Osteocyte (in vitro differentiated cells): ENCODE measurements around the gene ADAMTS9. TPM values are rescaled to one million over a fixed set of nuclear protein-coding genes. Genes with fewer than 3 reads are reported as not detected.

Source experiments
- DNase-seq: peaks from one replicate; pipeline ENCODE4 v3.0.0; 2021; ENCODE audit warnings: mixed read lengths; ENCODE audit not compliant: unreplicated experiment; ENCODE audit errors: extremely low spot score
- H3K27ac Mint-ChIP-seq: one replicate; pipeline ENCODE4 v1.8.0; 2021; ENCODE audit warnings: mild to moderate bottlenecking, mixed read lengths; ENCODE audit not compliant: unreplicated experiment
- H3K27me3 Mint-ChIP-seq: one replicate; pipeline ENCODE4 v1.8.0; 2021; ENCODE audit warnings: mixed read lengths; ENCODE audit not compliant: unreplicated experiment
- H3K36me3 Mint-ChIP-seq: one replicate; pipeline ENCODE4 v1.8.0; 2021; ENCODE audit warnings: mixed read lengths; ENCODE audit not compliant: unreplicated experiment
- H3K4me1 Mint-ChIP-seq: one replicate; pipeline ENCODE4 v1.8.0; 2021; ENCODE audit warnings: mixed read lengths; ENCODE audit not compliant: unreplicated experiment
- H3K4me3 Mint-ChIP-seq: one replicate; pipeline ENCODE4 v1.8.0; 2021; ENCODE audit warnings: mild to moderate bottlenecking, moderate library complexity, mixed read lengths; ENCODE audit not compliant: unreplicated experiment
- H3K9me3 Mint-ChIP-seq: one replicate; pipeline ENCODE4 v1.8.0; 2021; ENCODE audit warnings: mixed read lengths; ENCODE audit not compliant: unreplicated experiment
- total RNA-seq: library from RNA; stranded (reverse); gene quantifications from 2 replicates; pipeline ENCODE4 v1.2.1, GENCODE V29; 2021
- TF ChIP-seq, protein P1 (sequence below): fragments of 200-600 bp; sonication (generic); IDR thresholded peaks from 2 replicates; pipeline ENCODE4 v1.5.0; 2021; ENCODE audit warnings: antibody characterized with exemption, mild to moderate bottlenecking, moderate library complexity

The ADAMTS9 gene
- total RNA-seq, 1 donor from 2014 or later, result 1.5 TPM

DNA sequence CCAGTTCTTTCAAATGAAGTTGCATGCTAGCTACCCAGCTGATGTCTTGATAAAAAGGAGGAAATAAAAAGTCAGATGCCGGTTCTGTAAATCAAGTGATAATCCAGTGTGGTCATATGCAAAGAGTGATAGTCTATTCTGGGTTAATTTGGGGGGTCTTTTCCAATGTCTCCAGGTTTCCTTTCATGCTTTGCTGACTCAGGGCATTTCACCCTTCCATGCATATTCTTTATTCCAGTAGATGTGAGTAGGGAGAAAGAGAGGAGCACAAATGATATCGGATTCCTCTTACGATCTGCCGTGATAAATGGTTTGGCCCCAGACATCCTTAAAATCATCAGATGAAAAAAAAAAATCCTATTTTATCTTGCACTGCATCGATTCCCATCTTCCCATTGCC, 60.8 kb downstream of the ADAMTS9 start:
- DNase-seq, result no peak
- TF ChIP-seq, protein P1, sequence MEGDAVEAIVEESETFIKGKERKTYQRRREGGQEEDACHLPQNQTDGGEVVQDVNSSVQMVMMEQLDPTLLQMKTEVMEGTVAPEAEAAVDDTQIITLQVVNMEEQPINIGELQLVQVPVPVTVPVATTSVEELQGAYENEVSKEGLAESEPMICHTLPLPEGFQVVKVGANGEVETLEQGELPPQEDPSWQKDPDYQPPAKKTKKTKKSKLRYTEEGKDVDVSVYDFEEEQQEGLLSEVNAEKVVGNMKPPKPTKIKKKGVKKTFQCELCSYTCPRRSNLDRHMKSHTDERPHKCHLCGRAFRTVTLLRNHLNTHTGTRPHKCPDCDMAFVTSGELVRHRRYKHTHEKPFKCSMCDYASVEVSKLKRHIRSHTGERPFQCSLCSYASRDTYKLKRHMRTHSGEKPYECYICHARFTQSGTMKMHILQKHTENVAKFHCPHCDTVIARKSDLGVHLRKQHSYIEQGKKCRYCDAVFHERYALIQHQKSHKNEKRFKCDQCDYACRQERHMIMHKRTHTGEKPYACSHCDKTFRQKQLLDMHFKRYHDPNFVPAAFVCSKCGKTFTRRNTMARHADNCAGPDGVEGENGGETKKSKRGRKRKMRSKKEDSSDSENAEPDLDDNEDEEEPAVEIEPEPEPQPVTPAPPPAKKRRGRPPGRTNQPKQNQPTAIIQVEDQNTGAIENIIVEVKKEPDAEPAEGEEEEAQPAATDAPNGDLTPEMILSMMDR, result no peak
- H3K4me1 Mint-ChIP-seq, result no peaks in the 10 kb centered on the region
- no peak overlapping the region for H3K4me3 Mint-ChIP-seq
- H3K9me3 Mint-ChIP-seq, result no peaks in the 10 kb centered on the region
- H3K27ac Mint-ChIP-seq, result no peak overlapping the region
- no peaks in the 10 kb centered on the region for H3K36me3 Mint-ChIP-seq
- no peaks in the 10 kb centered on the region for H3K27me3 Mint-ChIP-seq

DNA sequence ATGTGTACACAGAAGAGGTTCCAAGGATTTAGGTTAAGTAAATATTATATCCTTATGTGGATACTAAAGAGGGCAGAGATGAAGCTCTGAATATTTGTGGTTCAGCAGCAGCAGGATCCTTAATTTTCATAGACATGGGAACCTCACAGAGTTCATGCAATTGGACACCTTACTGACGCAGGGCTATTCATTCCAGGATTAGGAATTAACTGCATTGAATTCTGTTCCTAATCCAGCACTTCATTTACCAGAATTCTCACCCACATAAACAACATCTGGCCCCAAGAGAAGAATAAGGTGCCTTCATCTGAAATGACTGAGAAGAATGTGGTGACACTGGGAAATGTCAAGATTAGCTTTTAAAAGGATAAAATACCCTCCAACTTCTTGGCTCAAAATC, 62.4 kb downstream of the ADAMTS9 start:
- Mint-ChIP-seq H3K4me1 (no peaks in the 10 kb centered on the region), H3K36me3 (no peaks in the 10 kb centered on the region), H3K9me3 (no peaks in the 10 kb centered on the region), H3K4me3 (no peak overlapping the region), H3K27me3 (no peaks in the 10 kb centered on the region), H3K27ac (no peak overlapping the region)
- TF ChIP-seq, protein P1, result no peak
- no peak for DNase-seq

DNA sequence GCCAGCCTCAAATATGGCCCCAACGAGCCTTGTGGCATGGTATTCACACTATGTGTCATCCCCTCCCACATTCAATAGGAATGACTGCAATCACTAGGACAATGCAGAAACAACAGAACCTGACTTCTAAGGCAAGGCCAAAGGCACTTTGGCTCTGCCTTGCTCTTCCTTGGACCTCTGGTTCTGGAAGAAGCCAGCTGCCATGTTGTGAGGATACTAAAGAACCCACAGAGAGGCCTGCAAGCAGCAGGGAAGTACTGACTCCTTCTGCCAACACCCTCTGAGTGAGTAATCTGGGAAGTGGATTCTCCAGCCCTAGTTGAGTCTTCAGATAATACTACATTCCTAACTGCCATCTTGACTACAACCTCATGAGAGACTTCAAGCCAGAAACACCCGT, 64.7 kb downstream of the ADAMTS9 start:
- TF ChIP-seq, protein P1, result no peak
- Mint-ChIP-seq H3K9me3 (no peaks in the 10 kb centered on the region), H3K4me3 (no peak overlapping the region), H3K27me3 (no peaks in the 10 kb centered on the region), H3K27ac (no peak overlapping the region), H3K4me1 (no peaks in the 10 kb centered on the region), H3K36me3 (no peaks in the 10 kb centered on the region)
- DNase-seq, result no peak

DNA sequence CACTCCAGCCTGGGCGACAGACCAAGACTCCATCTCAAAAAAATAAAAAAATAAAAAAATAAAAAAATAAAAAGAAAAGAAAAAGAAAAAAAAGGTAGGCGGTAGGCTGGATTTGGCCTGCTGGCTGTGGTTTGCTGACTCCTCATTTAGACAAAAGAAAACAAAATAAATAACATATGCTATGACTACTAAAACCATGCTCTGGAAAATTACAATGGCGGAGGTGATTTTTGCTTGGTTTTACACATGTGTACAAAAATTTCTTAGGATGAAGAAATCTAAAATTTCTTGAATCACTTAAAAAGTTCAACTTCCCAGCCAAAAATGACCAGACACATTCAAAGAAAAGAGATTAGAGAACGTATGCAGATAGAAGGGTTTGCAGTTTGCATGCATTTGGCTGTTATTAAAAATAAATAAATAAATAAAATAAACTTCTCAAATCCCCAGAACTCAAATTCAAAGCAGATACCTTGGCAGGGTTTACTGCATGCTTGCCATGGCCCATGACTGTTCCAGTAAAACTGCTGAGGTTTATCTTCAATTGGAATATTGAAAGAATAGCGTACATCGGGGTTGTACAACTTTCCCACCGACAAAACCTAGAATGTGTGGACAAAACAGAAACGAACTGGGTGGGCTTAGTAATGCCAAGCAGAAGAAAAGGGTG, 65.9 kb downstream of the ADAMTS9 start:
- Mint-ChIP-seq H3K27ac (no peak overlapping the region), H3K36me3 (no peaks in the 10 kb centered on the region), H3K9me3 (no peaks in the 10 kb centered on the region), H3K4me3 (no peak overlapping the region), H3K27me3 (no peaks in the 10 kb centered on the region), H3K4me1 (no peaks in the 10 kb centered on the region)
- TF ChIP-seq, protein P1, result no peak
- DNase-seq, result no peak

DNA sequence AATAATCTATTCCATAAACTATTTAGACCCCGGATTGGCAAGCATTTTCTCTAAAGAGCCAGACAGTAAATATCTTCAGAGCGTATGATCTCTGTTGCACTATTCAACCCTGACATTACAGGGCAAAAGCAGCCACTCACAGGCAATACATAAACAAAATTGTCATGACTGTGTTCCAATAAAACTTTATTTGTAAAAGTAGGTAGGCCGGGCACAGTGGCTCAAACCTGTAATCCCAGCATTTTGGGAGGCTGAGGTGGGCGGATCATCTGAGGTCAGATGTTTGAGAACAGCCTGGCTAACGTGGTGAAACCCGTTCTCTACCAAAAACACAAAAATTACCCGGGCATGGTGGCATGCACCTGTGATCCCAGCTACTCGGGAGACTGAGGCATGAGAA, 66.5 kb downstream of the ADAMTS9 start:
- H3K27me3 Mint-ChIP-seq, result no peaks in the 10 kb centered on the region
- no peaks in the 10 kb centered on the region for H3K36me3 Mint-ChIP-seq
- H3K9me3 Mint-ChIP-seq, result no peaks in the 10 kb centered on the region
- H3K4me3 Mint-ChIP-seq, result no peak overlapping the region
- no peak overlapping the region for H3K27ac Mint-ChIP-seq
- no peak for DNase-seq
- TF ChIP-seq, protein P1, result no peak
- no peaks in the 10 kb centered on the region for H3K4me1 Mint-ChIP-seq
